IgD-negative memory B cell (primary cell): Measurements from ENCODE around the gene MYPOP. TPM values are rescaled to one million over a fixed set of nuclear protein-coding genes. Genes with fewer than 3 reads are reported as not detected.
A peak's percentile ranks its signal among the peaks of the same experiment; 100 is the strongest.

Source experiments
- H3K27ac Mint-ChIP-seq, 3 donors: one replicate each; pipeline ENCODE4 v1.8.0; 2020 to 2022; ENCODE audit warnings: mild to moderate bottlenecking in 3 of 3, mixed read lengths in 3 of 3, moderate library complexity in 1 of 3
- H3K27me3 Mint-ChIP-seq: one replicate; pipeline ENCODE4 v1.8.0; 2021; ENCODE audit warnings: mixed read lengths
- H3K36me3 Mint-ChIP-seq: one replicate; pipeline ENCODE4 v1.8.0; 2020; ENCODE audit warnings: mild to moderate bottlenecking, mixed read lengths
- H3K4me1 Mint-ChIP-seq, 3 donors: one replicate each; pipeline ENCODE4 v1.8.0; 2020 to 2022; ENCODE audit warnings: mixed read lengths in 3 of 3, mild to moderate bottlenecking in 1 of 3
- H3K4me3 Mint-ChIP-seq, 4 donors: one replicate each; pipeline ENCODE4 v1.8.0; 2020 to 2022; ENCODE audit warnings: mild to moderate bottlenecking in 4 of 4, mixed read lengths in 4 of 4, moderate library complexity in 3 of 4
- H3K9me3 Mint-ChIP-seq, 3 donors: one replicate each; pipeline ENCODE4 v1.8.0; 2020 to 2021; ENCODE audit warnings: mixed read lengths in 3 of 3, mild to moderate bottlenecking in 1 of 3
- polyA plus RNA-seq: library from polyadenylated mRNA; unstranded; fragments of 300-500 nt; fragmentation: Illumina TruSeq; gene quantifications from one replicate; pipeline ENCODE4 v1.2.3, GENCODE V29; 2021

The MYPOP gene
- polyA plus RNA-seq, 1 donor from 2014 or later = 0.70 TPM

GRCh38 chr19:45866400-45867176 lies 35.8 kb downstream of the MYPOP start:
- Mint-ChIP-seq H3K27me3 (peaks cover 16% of the 10 kb centered on the region), H3K27ac (peak overlapping the region in 1 of 3 donors; percentile 5), H3K36me3 (peaks cover 2% of the 10 kb centered on the region), H3K9me3 (peaks cover 0 to 2% (median 0%) of the 10 kb centered on the region in 3 donors), H3K4me3 (no peak overlapping the region), H3K4me1 (peaks cover 8 to 16% (median 11%) of the 10 kb centered on the region in 3 donors)

- no peak overlapping the region for H3K27ac Mint-ChIP-seq
- peak overlapping the region in 2 of 4 donors; percentile 39 to 68 for H3K4me3 Mint-ChIP-seq
- H3K9me3 Mint-ChIP-seq = peaks cover 0 to 2% (median 0%) of the 10 kb centered on the region in 3 donors
- H3K36me3 Mint-ChIP-seq = peaks cover 2% of the 10 kb centered on the region
- H3K4me1 Mint-ChIP-seq = peaks cover 14 to 20% (median 14%) of the 10 kb centered on the region in 3 donors
- H3K27me3 Mint-ChIP-seq = peaks cover 16% of the 10 kb centered on the region
Observed at GRCh38 chr19:45865269-45865948, 37.0 kb downstream of the MYPOP start.

- Mint-ChIP-seq H3K27me3 (peaks cover 16% of the 10 kb centered on the region), H3K4me3 (peak overlapping the region in 3 of 4 donors; percentile 48 to 84 (median 58)), H3K27ac (no peak overlapping the region), H3K4me1 (peaks cover 14 to 20% (median 14%) of the 10 kb centered on the region in 3 donors), H3K36me3 (peaks cover 2% of the 10 kb centered on the region), H3K9me3 (peaks cover 0 to 2% (median 0%) of the 10 kb centered on the region in 3 donors)
Observed at GRCh38 chr19:45864629-45865082, 37.8 kb downstream of the MYPOP start.

GRCh38 chr19:45863840-45864628 lies 38.4 kb downstream of the MYPOP start, which contains the start of gene FOXA3:
FOXA3 (plus strand) TSS chr19:45864326; CDS start chr19:45864457, 131 bp downstream.
- Mint-ChIP-seq H3K27ac (peak within 1 kb of the TSS; percentile 79 to 98 (median 80)), H3K4me1 (peaks cover 14 to 22% (median 14%) of the 10 kb centered on the region in 3 donors), H3K36me3 (peaks cover 2% of the 10 kb centered on the region), H3K4me3 (peak within 1 kb of the TSS; percentile 89 to 99 (median 94)), H3K9me3 (peaks cover 0 to 2% (median 0%) of the 10 kb centered on the region in 3 donors), H3K27me3 (peaks cover 16% of the 10 kb centered on the region)

- H3K27me3 Mint-ChIP-seq = peaks cover 16% of the 10 kb centered on the region
Observed at GRCh38 chr19:45863335-45863839, 39.0 kb downstream of the MYPOP start.

GRCh38 chr19:45862564-45863334 lies 39.7 kb downstream of the MYPOP start, which contains the start of gene SYMPK:
SYMPK (minus strand) TSS chr19:45863147; CDS start chr19:45854495, 8,652 bp downstream.
- Mint-ChIP-seq H3K27me3 (peaks cover 16% of the 10 kb centered on the region), H3K4me1 (peaks cover 18 to 22% (median 18%) of the 10 kb centered on the region in 3 donors), H3K4me3 (peak within 1 kb of the TSS; percentile 89 to 99 (median 94)), H3K9me3 (peaks cover 0 to 2% (median 0%) of the 10 kb centered on the region in 3 donors), H3K27ac (peak within 1 kb of the TSS; percentile 79 to 98 (median 80)), H3K36me3 (no peaks in the 10 kb centered on the region)

More at GRCh38 chr19:45863335-45863839, 39.0 kb downstream of the MYPOP start:
- Mint-ChIP-seq H3K4me3 (peak overlapping the region; percentile 89 to 99 (median 94)), H3K27ac (peak overlapping the region; percentile 79 to 98 (median 80)), H3K9me3 (peaks cover 0 to 2% (median 0%) of the 10 kb centered on the region in 3 donors), H3K36me3 (peaks cover 2% of the 10 kb centered on the region), H3K4me1 (peaks cover 14 to 22% (median 14%) of the 10 kb centered on the region in 3 donors)

- Mint-ChIP-seq H3K27me3 (peaks cover 16% of the 10 kb centered on the region), H3K4me1 (peaks cover 18 to 22% (median 18%) of the 10 kb centered on the region in 3 donors), H3K36me3 (no peaks in the 10 kb centered on the region), H3K9me3 (peaks cover 0 to 2% (median 0%) of the 10 kb centered on the region in 3 donors), H3K4me3 (peak overlapping the region; percentile 89 to 99 (median 94)), H3K27ac (peak overlapping the region; percentile 79 to 98 (median 80))
Observed at GRCh38 chr19:45862271-45862563, 40.2 kb downstream of the MYPOP start.

- Mint-ChIP-seq H3K4me3 (peak overlapping the region; percentile 89 to 99 (median 94)), H3K36me3 (peaks cover under 1% of the 10 kb centered on the region), H3K9me3 (peaks cover 0 to 2% (median 0%) of the 10 kb centered on the region in 3 donors), H3K27me3 (peaks cover 16% of the 10 kb centered on the region), H3K4me1 (peaks cover 18 to 22% (median 22%) of the 10 kb centered on the region in 3 donors), H3K27ac (peak overlapping the region; percentile 79 to 98 (median 80))
Observed at GRCh38 chr19:45860359-45861259, 41.8 kb downstream of the MYPOP start.

- Mint-ChIP-seq H3K36me3 (peaks cover 8% of the 10 kb centered on the region), H3K4me3 (no peak overlapping the region)
Observed at GRCh38 chr19:45854167-45854778, 48.1 kb downstream of the MYPOP start.

GRCh38 chr19:45852983-45853382 lies 49.4 kb downstream of the MYPOP start:
- Mint-ChIP-seq H3K27ac (no peak overlapping the region), H3K4me1 (peaks cover 0 to 4% (median 2%) of the 10 kb centered on the region in 3 donors), H3K27me3 (no peaks in the 10 kb centered on the region), H3K4me3 (no peak overlapping the region), H3K36me3 (peaks cover 8% of the 10 kb centered on the region), H3K9me3 (no peaks in the 10 kb centered on the region)

More at GRCh38 chr19:45854167-45854778, 48.1 kb downstream of the MYPOP start:
- peak overlapping the region in 2 of 3 donors; percentile 23 to 74 for H3K27ac Mint-ChIP-seq
- no peaks in the 10 kb centered on the region for H3K9me3 Mint-ChIP-seq
- peaks cover 0 to 8% (median 6%) of the 10 kb centered on the region in 3 donors for H3K4me1 Mint-ChIP-seq
- H3K27me3 Mint-ChIP-seq = no peaks in the 10 kb centered on the region

GRCh38 chr19:45852145-45852750 lies 50.2 kb downstream of the MYPOP start:
- Mint-ChIP-seq H3K36me3 (peaks cover 8% of the 10 kb centered on the region), H3K9me3 (no peaks in the 10 kb centered on the region), H3K27me3 (no peaks in the 10 kb centered on the region), H3K4me1 (peaks cover 0 to 4% (median 1%) of the 10 kb centered on the region in 3 donors), H3K27ac (no peak overlapping the region), H3K4me3 (no peak overlapping the region)

GRCh38 chr19:45848922-45849321 lies 53.5 kb downstream of the MYPOP start:
- H3K36me3 Mint-ChIP-seq = peaks cover 10% of the 10 kb centered on the region
- H3K9me3 Mint-ChIP-seq = no peaks in the 10 kb centered on the region
- peaks cover 0 to 2% (median 0%) of the 10 kb centered on the region in 3 donors for H3K4me1 Mint-ChIP-seq
- H3K4me3 Mint-ChIP-seq = no peak overlapping the region
- no peaks in the 10 kb centered on the region for H3K27me3 Mint-ChIP-seq
- no peak overlapping the region for H3K27ac Mint-ChIP-seq
